Stimulated activated naive CD4-positive, alpha-beta T cell (primary cell): ENCODE measurements around the gene DPP6.

Source experiments
- DNase-seq, 6 experiments: peaks; one replicate each; lab custom pipeline; 2025; lab: John Stamatoyannopoulos, UW

The DPP6 gene

GRCh38 chr7:154859747-154860620 lies 807.8 kb downstream of the DPP6 start:
- no peak for DNase-seq

- DNase-seq = no peak
Measured at GRCh38 chr7:154860621-154861375, 808.6 kb downstream of the DPP6 start.

GRCh38 chr7:154861589-154861988 lies 809.4 kb downstream of the DPP6 start:
- no peak for DNase-seq

GRCh38 chr7:154862153-154862791 lies 810.1 kb downstream of the DPP6 start:
- no peak for DNase-seq

- no peak for DNase-seq
Measured at GRCh38 chr7:154863766-154864522, 811.7 kb downstream of the DPP6 start.

- no peak for DNase-seq
Measured at GRCh38 chr7:154864523-154864891, 812.3 kb downstream of the DPP6 start.

GRCh38 chr7:154865984-154866685 lies 813.9 kb downstream of the DPP6 start:
- DNase-seq = no peak

DNA sequence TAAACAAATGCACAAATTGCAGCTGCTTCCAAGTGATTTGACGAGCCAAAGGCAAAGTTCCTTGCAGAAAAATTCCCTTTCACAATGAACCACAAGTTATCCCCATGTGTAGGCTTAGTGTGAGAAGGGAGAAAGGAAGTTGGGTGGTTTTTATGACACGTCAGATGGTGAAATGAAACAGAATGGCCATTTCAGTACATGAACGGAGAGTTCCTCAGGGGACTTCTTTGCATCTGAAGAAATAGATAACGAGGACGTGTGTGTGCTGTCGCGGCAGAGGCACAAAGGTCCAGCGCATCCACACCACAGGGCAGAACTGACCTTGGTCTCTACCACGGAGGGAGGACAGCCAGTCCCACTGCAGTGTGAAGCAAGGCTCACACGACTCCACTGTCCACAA lies 814.9 kb downstream of the DPP6 start:
- DNase-seq = no peak

- no peak for DNase-seq
Measured at GRCh38 chr7:154868921-154869320, 816.7 kb downstream of the DPP6 start.

- DNase-seq = no peak
Measured at GRCh38 chr7:154869436-154869835, 817.2 kb downstream of the DPP6 start.

DNA sequence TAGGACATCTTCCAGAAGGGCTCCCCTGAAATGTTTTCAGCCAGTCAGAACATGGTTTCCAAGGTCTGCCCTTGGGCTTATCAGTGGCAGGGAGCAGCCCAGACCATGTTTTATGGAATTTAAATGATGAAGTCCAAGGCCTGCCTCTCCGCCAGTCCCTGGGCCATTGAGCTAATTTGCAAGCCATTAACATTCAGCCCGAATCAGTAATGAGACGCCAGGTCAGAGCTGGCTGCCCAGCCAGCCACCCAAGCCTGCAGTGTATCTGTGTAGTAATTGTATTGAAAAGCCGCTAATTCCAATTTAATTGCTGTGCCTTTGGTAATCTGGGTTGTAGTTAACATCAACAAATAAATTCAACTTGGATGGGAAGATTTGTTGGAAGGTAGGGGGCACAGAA lies 819.3 kb downstream of the DPP6 start:
- no peak for DNase-seq

GRCh38 chr7:154871928-154872750 lies 819.9 kb downstream of the DPP6 start:
- no peak for DNase-seq

GRCh38 chr7:154872811-154873499 lies 820.8 kb downstream of the DPP6 start:
- DNase-seq = no peak

DNA sequence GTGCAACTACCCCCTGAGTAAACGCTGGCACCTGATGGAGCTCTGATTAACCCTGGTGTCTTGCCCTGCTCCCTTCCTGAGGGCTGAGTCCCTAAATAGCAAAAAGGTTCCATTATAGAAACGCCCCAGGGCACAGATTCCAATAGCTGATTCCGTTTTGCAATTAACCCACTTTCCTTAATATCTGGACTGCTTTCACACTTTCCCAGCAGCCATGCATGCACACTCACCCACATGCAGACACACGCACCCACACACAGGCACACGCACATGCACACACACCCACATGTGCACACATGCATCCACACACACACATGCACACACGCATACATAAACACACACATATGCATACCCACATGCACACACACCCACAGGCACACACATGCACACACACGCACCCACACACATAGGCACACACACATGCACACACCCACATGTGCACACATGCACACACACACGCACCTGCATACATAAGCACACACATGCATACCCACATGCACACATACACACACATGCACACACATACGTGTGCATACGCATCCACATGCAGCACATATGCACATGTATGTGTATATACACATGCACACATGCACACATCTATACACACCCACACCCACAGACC lies 821.4 kb downstream of the DPP6 start:
- DNase-seq = no peak

DNA sequence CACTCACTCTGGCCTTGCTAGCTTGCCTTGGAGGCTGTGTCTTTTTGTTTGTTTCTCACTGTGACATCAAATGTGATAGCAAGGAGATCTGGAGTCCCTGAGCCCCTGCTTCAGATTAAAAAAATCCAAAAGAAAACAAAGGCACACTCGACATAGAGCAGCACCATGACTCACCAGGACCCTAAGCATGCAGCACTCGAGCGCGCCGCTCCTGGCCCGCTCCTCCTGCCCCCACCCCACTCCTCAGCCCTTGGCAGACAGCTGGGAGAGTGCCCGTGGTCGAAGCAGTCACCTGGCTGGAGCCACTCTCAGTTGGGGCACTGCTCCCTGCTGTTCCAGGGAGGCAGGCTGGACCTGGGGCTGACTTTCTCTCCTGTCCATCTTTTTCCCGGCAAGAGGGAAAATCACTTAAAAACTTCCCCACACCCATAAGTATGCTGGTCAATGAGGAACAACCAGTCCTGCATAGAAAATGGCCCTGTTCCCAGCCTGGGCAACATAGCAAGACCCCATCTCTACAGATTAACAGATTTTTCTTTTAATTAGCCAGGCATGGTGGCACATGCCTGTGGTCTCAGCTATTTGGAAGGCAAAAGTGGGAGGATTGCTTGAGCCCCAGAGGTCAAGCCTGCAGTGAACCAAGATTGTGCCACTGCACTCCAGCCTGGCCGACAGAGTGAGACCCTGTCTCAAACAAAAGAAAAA lies 822.4 kb downstream of the DPP6 start:
- DNase-seq = no peak

DNA sequence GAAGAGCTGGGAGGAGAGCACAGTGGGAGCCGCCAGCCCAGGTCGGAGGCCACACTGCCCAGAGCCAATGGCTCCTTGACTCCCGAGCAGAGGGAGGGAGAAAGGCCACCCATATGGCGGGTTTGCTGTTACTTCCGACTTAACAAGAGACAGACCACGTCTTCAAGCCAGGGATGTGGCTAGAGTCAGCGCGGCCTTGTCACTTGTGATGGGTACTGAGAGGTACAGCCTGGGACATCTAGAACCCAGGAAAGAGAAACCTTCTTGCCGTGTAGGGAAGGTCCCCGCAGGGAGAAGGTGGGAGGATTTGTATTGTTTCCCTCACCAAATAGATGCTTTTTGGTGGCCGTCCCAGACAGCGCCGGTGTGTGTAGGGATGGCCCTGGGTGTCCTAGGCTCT lies 823.1 kb downstream of the DPP6 start:
- DNase-seq = no peak

DNA sequence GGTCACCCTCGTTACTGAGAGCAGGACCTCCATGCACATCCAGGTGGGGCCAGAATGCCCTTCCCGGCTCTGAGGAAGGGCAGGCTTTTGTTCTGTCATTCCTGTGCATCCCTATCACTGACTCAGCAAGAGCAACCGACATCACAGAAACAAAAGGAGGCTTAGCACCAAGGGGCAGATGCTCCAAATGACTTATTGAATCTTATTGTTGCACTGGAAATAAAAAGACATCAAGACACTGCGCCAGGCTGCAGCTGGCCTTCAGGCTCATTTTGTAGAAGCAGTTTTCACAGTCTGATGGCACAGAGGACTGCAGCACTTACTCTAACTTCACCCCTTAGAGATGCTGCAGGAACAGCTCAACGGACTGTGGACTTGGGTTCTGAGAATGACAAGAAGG lies 824.3 kb downstream of the DPP6 start:
- DNase-seq = no peak

DNA sequence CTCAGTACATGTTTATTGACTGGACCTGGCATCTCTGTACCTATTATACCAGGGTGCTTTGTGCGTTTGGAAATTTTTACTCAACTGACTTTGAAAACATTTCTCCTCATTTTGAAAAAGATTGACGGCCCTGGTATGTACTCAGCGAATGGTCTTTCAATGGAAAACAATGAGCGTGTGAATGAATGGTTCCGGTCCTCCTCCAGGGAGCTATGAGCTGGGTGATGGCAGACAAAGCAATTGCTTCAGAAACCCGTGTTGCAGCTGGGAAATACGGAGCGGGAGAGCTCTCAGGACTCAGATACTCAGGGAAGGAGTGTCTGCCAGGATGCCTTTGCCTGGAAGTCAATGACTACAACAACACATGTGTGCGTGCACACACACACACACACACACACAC lies 824.8 kb downstream of the DPP6 start:
- DNase-seq = no peak

GRCh38 chr7:154879629-154880028 lies 827.4 kb downstream of the DPP6 start:
- DNase-seq = no peak
